GM12874 (cell line): ENCODE measurements around the gene CCRL2.
A peak's percentile ranks its signal among the peaks of the same experiment; 100 is the strongest.

Source experiments
- CTCF ChIP-seq: IDR thresholded peaks from 2 replicates; pipeline ENCODE4 v1.5.1; 2011; ENCODE audit warnings: low read depth, mild to moderate bottlenecking, control low read depth, low read length, moderate library complexity; ENCODE audit not compliant: insufficient read depth

CCRL2 gene

GRCh38 chr3:46372492-46373359 is 34.3 kb upstream of the CCRL2 start:
- TF ChIP-seq CTCF = peak; percentile 70

DNA sequence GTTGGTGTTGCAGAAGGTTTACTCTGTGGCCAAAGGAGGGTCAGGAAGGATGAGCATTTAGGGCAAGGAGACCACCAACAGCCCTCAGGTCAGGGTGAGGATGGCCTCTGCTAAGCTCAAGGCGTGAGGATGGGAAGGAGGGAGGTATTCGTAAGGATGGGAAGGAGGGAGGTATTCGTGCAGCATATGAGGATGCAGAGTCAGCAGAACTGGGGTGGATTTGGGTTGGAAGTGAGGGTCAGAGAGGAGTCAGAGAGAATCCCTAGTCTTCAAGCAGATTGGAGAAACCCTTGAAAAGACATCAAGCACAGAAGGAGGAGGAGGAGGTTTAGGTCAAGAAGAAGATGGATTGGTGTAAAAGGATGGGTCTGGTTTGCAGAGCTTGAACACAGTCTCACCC is 32.3 kb upstream of the CCRL2 start:
- TF ChIP-seq CTCF = no peak

DNA sequence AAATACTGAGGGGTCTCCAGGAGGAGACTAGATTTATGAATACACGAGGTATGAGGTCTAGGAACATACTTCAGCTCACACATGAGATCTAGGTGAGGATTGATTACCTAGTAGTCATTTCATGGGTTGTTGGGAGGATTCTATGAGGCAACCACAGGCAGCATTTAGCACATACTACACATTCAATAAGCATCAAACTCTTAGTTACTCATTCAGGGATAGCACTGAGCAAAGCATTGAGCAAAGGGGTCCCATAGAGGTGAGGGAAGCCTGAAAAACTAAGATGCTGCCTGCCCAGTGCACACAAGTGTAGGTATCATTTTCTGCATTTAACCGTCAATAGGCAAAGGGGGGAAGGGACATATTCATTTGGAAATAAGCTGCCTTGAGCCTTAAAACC is 31.8 kb upstream of the CCRL2 start:
- no peak for TF ChIP-seq CTCF

- no peak for TF ChIP-seq CTCF
These were observed 31.2 kb upstream of the CCRL2 start for GRCh38 chr3:46375814-46376213.

DNA sequence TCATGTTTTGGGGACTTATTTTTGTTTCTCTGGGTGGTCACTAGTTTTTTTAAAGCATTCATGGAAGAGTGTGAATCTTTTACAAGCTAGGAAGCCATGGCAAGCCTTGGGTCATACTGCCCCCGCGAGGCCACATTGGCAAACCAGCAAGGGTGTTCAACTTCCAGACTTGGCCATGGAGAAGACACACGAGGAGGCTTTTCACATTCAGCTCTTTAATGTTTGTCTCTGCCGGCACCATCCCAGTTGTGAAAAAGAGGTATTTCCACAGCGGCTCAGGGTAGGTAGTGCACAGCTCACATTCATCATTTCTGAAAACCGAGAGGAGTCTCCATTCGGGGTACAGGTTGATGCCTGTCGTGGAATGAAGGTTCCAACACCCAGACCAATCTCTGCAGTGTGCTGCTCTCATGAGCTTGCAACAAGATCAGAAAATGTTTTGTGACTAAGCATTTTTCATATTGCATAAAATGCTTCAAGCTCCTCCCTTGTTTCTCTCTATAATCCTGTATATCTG is 28.6 kb upstream of the CCRL2 start:
- TF ChIP-seq CTCF = peak; percentile 80

DNA sequence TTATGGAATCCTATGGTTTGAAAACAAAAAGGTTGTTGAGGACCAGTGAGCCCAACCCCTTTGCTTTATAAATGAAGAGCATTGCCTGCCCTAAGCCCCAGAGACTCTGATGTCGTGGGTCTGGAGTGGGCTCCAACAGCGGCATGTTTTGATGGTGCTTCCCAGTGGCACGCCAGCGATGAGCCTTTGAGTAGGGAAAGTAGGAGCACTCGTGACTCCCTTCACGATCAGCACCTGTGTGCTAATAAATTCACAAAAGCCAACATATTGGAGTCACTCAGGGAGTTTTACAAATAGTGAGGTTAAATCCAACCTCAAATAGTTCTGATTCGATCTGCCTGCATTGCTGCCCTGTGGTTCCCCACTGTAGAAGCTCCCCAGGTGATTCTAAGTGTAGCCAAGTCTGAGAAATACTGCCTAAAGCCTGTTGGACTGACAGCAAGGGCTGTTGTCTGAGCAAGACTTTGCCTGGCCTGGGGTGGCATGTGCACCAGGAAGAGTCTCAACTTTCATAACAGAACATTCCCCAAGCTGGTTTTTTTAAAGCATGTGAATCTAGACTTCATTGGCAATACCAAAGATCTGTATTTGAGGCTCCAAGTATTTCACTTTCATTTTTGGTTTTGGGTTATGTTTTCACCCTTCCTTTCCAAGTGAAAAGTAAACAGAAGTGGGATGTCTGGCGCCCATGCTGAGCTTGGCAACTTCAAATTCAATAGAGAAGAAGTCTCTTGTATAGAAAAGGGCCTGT is 26.4 kb upstream of the CCRL2 start:
- TF ChIP-seq CTCF = no peak

DNA sequence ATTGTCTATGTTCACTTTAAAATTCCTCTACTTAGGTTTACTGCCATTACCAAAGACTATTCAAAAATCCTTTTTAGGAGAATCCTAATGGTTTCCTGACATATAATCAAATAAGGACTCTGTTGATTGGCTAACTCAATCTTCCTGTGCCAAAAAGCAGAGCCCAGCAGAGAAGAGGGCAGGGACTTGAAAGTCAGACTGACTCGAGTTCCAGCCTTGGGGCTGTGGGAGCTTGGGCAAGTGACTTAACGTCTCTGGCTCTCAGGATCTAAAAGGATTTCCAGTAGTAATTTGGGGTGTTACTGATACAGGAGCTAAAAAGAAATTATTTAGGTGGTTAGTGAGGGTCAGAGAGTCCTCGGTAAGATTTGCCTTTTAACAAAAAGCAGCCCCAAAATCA is 25.4 kb upstream of the CCRL2 start:
- TF ChIP-seq CTCF = no peak
